Measurements from ENCODE around the gene STX8. TPM values are rescaled to one million over a fixed set of nuclear protein-coding genes. Genes with fewer than 3 reads are reported as not detected.

STX8 gene
- polyA plus RNA-seq, 3 donors from 2014 or later, result 249 to 381 (median 263) TPM

- no peaks in the 10 kb centered on the region for H3K36me3 Mint-ChIP-seq
- H3K27me3 Mint-ChIP-seq (ENCODE audit: low read depth in 3 of 3), result peaks cover 5 to 18% (median 11%) of the 10 kb centered on the region in 3 donors
- H3K27ac Mint-ChIP-seq, result no peak overlapping the region
- no peak overlapping the region for H3K4me3 Mint-ChIP-seq
- H3K4me1 Mint-ChIP-seq, result peaks cover 0 to 2% of the 10 kb centered on the region in 2 donors
- no peak for DNase-seq
- no peaks in the 10 kb centered on the region for H3K9me3 Mint-ChIP-seq
Observed at GRCh38 chr17:9232591-9233270, 342.9 kb downstream of the STX8 start.

GRCh38 chr17:9232155-9232475 is 343.5 kb downstream of the STX8 start:
- DNase-seq, result no peak
- Mint-ChIP-seq H3K36me3 (no peaks in the 10 kb centered on the region), H3K27me3 (ENCODE audit: low read depth in 3 of 3) (peaks cover 5 to 18% (median 11%) of the 10 kb centered on the region in 3 donors), H3K4me3 (no peak overlapping the region), H3K9me3 (no peaks in the 10 kb centered on the region), H3K27ac (no peak overlapping the region), H3K4me1 (no peaks in the 10 kb centered on the region)

GRCh38 chr17:9231449-9232154 is 344.0 kb downstream of the STX8 start:
- no peak overlapping the region for H3K27ac Mint-ChIP-seq
- no peaks in the 10 kb centered on the region for H3K4me1 Mint-ChIP-seq
- peaks cover 4 to 18% (median 11%) of the 10 kb centered on the region in 3 donors for H3K27me3 Mint-ChIP-seq (ENCODE audit: low read depth in 3 of 3)
- no peaks in the 10 kb centered on the region for H3K36me3 Mint-ChIP-seq
- DNase-seq, result no peak
- no peak overlapping the region for H3K4me3 Mint-ChIP-seq
- H3K9me3 Mint-ChIP-seq, result no peaks in the 10 kb centered on the region

GRCh38 chr17:9230861-9231260 is 344.8 kb downstream of the STX8 start:
- no peak for DNase-seq
- Mint-ChIP-seq H3K27ac (no peak overlapping the region), H3K4me3 (no peak overlapping the region), H3K27me3 (ENCODE audit: low read depth in 3 of 3) (peaks cover 4 to 18% (median 8%) of the 10 kb centered on the region in 3 donors), H3K4me1 (no peaks in the 10 kb centered on the region), H3K36me3 (no peaks in the 10 kb centered on the region), H3K9me3 (no peaks in the 10 kb centered on the region)

GRCh38 chr17:9230346-9230745 is 345.3 kb downstream of the STX8 start:
- no peaks in the 10 kb centered on the region for H3K9me3 Mint-ChIP-seq
- H3K4me3 Mint-ChIP-seq, result no peak overlapping the region
- H3K4me1 Mint-ChIP-seq, result no peaks in the 10 kb centered on the region
- no peak for DNase-seq
- peaks cover 3 to 16% (median 7%) of the 10 kb centered on the region in 3 donors for H3K27me3 Mint-ChIP-seq (ENCODE audit: low read depth in 3 of 3)
- no peak overlapping the region for H3K27ac Mint-ChIP-seq
- H3K36me3 Mint-ChIP-seq, result no peaks in the 10 kb centered on the region

GRCh38 chr17:9229826-9230201 is 345.8 kb downstream of the STX8 start:
- Mint-ChIP-seq H3K27ac (no peak overlapping the region), H3K4me1 (no peaks in the 10 kb centered on the region), H3K4me3 (no peak overlapping the region), H3K9me3 (no peaks in the 10 kb centered on the region), H3K27me3 (ENCODE audit: low read depth in 3 of 3) (peaks cover 3 to 12% (median 5%) of the 10 kb centered on the region in 3 donors), H3K36me3 (no peaks in the 10 kb centered on the region)
- no peak for DNase-seq

- no peak overlapping the region for H3K27ac Mint-ChIP-seq
- no peak overlapping the region for H3K4me3 Mint-ChIP-seq
- no peaks in the 10 kb centered on the region for H3K4me1 Mint-ChIP-seq
- H3K9me3 Mint-ChIP-seq, result no peaks in the 10 kb centered on the region
- DNase-seq, result no peak
- H3K27me3 Mint-ChIP-seq (ENCODE audit: low read depth in 3 of 3), result peaks cover 3 to 7% (median 5%) of the 10 kb centered on the region in 3 donors
- no peaks in the 10 kb centered on the region for H3K36me3 Mint-ChIP-seq
Observed at GRCh38 chr17:9229160-9229825, 346.3 kb downstream of the STX8 start.

GRCh38 chr17:9228408-9229159 is 347.0 kb downstream of the STX8 start:
- Mint-ChIP-seq H3K4me3 (no peak overlapping the region), H3K27me3 (ENCODE audit: low read depth in 3 of 3) (peaks cover 1 to 7% (median 4%) of the 10 kb centered on the region in 3 donors), H3K9me3 (no peaks in the 10 kb centered on the region), H3K36me3 (no peaks in the 10 kb centered on the region), H3K27ac (no peak overlapping the region), H3K4me1 (no peaks in the 10 kb centered on the region)
- no peak for DNase-seq

- H3K36me3 Mint-ChIP-seq, result no peaks in the 10 kb centered on the region
- no peak for DNase-seq
- H3K27ac Mint-ChIP-seq, result no peak overlapping the region
- H3K27me3 Mint-ChIP-seq (ENCODE audit: low read depth in 3 of 3), result peaks cover 1 to 9% (median 4%) of the 10 kb centered on the region in 3 donors
- no peaks in the 10 kb centered on the region for H3K4me1 Mint-ChIP-seq
- H3K4me3 Mint-ChIP-seq, result no peak overlapping the region
- no peaks in the 10 kb centered on the region for H3K9me3 Mint-ChIP-seq
Observed at GRCh38 chr17:9227819-9228407, 347.7 kb downstream of the STX8 start.

GRCh38 chr17:9226794-9227135 is 348.9 kb downstream of the STX8 start:
- H3K27me3 Mint-ChIP-seq (ENCODE audit: low read depth in 3 of 3), result peaks cover 4 to 7% (median 4%) of the 10 kb centered on the region in 3 donors
- no peak overlapping the region for H3K27ac Mint-ChIP-seq
- no peaks in the 10 kb centered on the region for H3K4me1 Mint-ChIP-seq
- no peak overlapping the region for H3K4me3 Mint-ChIP-seq
- no peak for DNase-seq
- no peaks in the 10 kb centered on the region for H3K36me3 Mint-ChIP-seq
- H3K9me3 Mint-ChIP-seq, result no peaks in the 10 kb centered on the region

GRCh38 chr17:9226130-9226793 is 349.4 kb downstream of the STX8 start:
- H3K36me3 Mint-ChIP-seq, result no peaks in the 10 kb centered on the region
- no peaks in the 10 kb centered on the region for H3K9me3 Mint-ChIP-seq
- no peak overlapping the region for H3K4me3 Mint-ChIP-seq
- no peak for DNase-seq
- no peaks in the 10 kb centered on the region for H3K4me1 Mint-ChIP-seq
- no peak overlapping the region for H3K27ac Mint-ChIP-seq
- peaks cover 4 to 7% (median 5%) of the 10 kb centered on the region in 3 donors for H3K27me3 Mint-ChIP-seq (ENCODE audit: low read depth in 3 of 3)

GRCh38 chr17:9225305-9226101 is 350.1 kb downstream of the STX8 start:
- H3K4me1 Mint-ChIP-seq, result no peaks in the 10 kb centered on the region
- H3K9me3 Mint-ChIP-seq, result no peaks in the 10 kb centered on the region
- DNase-seq, result no peak
- peaks cover 4 to 7% (median 5%) of the 10 kb centered on the region in 3 donors for H3K27me3 Mint-ChIP-seq (ENCODE audit: low read depth in 3 of 3)
- H3K36me3 Mint-ChIP-seq, result no peaks in the 10 kb centered on the region
- H3K4me3 Mint-ChIP-seq, result no peak overlapping the region
- H3K27ac Mint-ChIP-seq, result no peak overlapping the region

GRCh38 chr17:9224485-9224884 is 351.1 kb downstream of the STX8 start:
- H3K36me3 Mint-ChIP-seq, result no peaks in the 10 kb centered on the region

More at GRCh38 chr17:9224485-9224884, 351.1 kb downstream of the STX8 start:
- Mint-ChIP-seq H3K27ac (no peak overlapping the region), H3K4me3 (no peak overlapping the region), H3K27me3 (ENCODE audit: low read depth in 3 of 3) (peaks cover 2 to 7% (median 5%) of the 10 kb centered on the region in 3 donors), H3K4me1 (no peaks in the 10 kb centered on the region), H3K9me3 (no peaks in the 10 kb centered on the region)
- DNase-seq, result no peak

Measured in immature natural killer cell (primary cell).